Measurements from ENCODE around the gene GIT1.
A peak's percentile ranks its signal among the peaks of the same experiment; 100 is the strongest.
"Not testable (repeated sequence)": the region's sequence is repeated elsewhere in the genome, so short reads cannot be mapped to it uniquely, and the experiment has no call there.

The GIT1 gene

GRCh38 chr17:29567554-29568330 lies 21.7 kb downstream of the GIT1 start:
- DNase-seq (ENCODE audit: low read depth), result peak; percentile 57

- DNase-seq (ENCODE audit: low read depth), result no peak
Measured at GRCh38 chr17:29567304-29567553, 22.2 kb downstream of the GIT1 start.

GRCh38 chr17:29566473-29567303 lies 22.8 kb downstream of the GIT1 start, which contains the start of gene ABHD15:
Gene ABHD15, minus strand, starts transcription at chr17:29567037. Its CDS starts 71 bp downstream, at chr17:29566966.
- peak; percentile 55 for DNase-seq (ENCODE audit: low read depth)

GRCh38 chr17:29565643-29566472 lies 23.6 kb downstream of the GIT1 start:
- peak; percentile 45 for DNase-seq (ENCODE audit: low read depth)

GRCh38 chr17:29563816-29564215 lies 25.6 kb downstream of the GIT1 start:
- no peak for DNase-seq (ENCODE audit: low read depth)

- no peak for DNase-seq (ENCODE audit: low read depth)
Measured at GRCh38 chr17:29562615-29563014, 26.8 kb downstream of the GIT1 start.

GRCh38 chr17:29561554-29562517 lies 27.6 kb downstream of the GIT1 start:
- DNase-seq (ENCODE audit: low read depth), result no peak

- no peak for DNase-seq (ENCODE audit: low read depth)
Measured at GRCh38 chr17:29560316-29560715, 29.1 kb downstream of the GIT1 start.

- DNase-seq (ENCODE audit: low read depth), result no peak
Measured at GRCh38 chr17:29559640-29560039, 29.8 kb downstream of the GIT1 start.

- DNase-seq (ENCODE audit: low read depth), result not testable (repeated sequence)
Measured at GRCh38 chr17:29558139-29558538, 31.3 kb downstream of the GIT1 start.

GRCh38 chr17:29557739-29558116 lies 31.7 kb downstream of the GIT1 start:
- no peak for DNase-seq (ENCODE audit: low read depth)

GRCh38 chr17:29557085-29557738 lies 32.2 kb downstream of the GIT1 start:
- no peak for DNase-seq (ENCODE audit: low read depth)

- DNase-seq (ENCODE audit: low read depth), result no peak
Measured at GRCh38 chr17:29555840-29556239, 33.6 kb downstream of the GIT1 start.

- no peak for DNase-seq (ENCODE audit: low read depth)
Measured at GRCh38 chr17:29549177-29549923, 40.1 kb downstream of the GIT1 start.

GRCh38 chr17:29546830-29547229 lies 42.6 kb downstream of the GIT1 start:
- no peak for DNase-seq (ENCODE audit: low read depth)

- DNase-seq (ENCODE audit: low read depth), result no peak
Measured at GRCh38 chr17:29546085-29546484, 43.4 kb downstream of the GIT1 start.

- DNase-seq (ENCODE audit: low read depth), result no peak
Measured at GRCh38 chr17:29544066-29544465, 45.4 kb downstream of the GIT1 start.

- no peak for DNase-seq (ENCODE audit: low read depth)
Measured at GRCh38 chr17:29533976-29534375, 55.5 kb downstream of the GIT1 start.

- DNase-seq (ENCODE audit: low read depth), result no peak
Measured at GRCh38 chr17:29526322-29526721, 63.1 kb downstream of the GIT1 start.

GRCh38 chr17:29524692-29525091 lies 64.8 kb downstream of the GIT1 start:
- DNase-seq (ENCODE audit: low read depth), result no peak

Measured in stimulated activated CD8-positive, alpha-beta memory T cell treated with anti-CD3 and anti-CD28 coated beads, Interleukin-12 subunit alpha, Interleukin-12 subunit beta, amount 100 ng/mL, for 4 hours (primary cell).